Purkinje cell (primary cell): ENCODE measurements around the gene FKTN. TPM values are rescaled to one million over a fixed set of nuclear protein-coding genes. Genes with fewer than 3 reads are reported as not detected.

ENCODE experiments used
- polyA plus RNA-seq: library from polyadenylated mRNA; unstranded; fragments of >200 nt; fragmentation: Nextera tagmentation; gene quantifications from 2 replicates; pipeline ENCODE4 v1.2.1, GENCODE V29; 2014

Gene FKTN
- 22.1 and 34.4 TPM in 2 replicates for polyA plus RNA-seq

GRCh38 chr9:105557804-105558610 lies at the start of gene FKTN:
Gene FKTN, plus strand, starts transcription at chr9:105558131. Its CDS starts 16,902 bp downstream, at chr9:105575033.

GRCh38 chr9:105662184-105663104 lies 104.5 kb downstream of the FKTN start, which contains the start of gene TAL2:
Gene TAL2, plus strand, starts transcription at chr9:105662457. Its CDS starts 40 bp downstream, at chr9:105662497.

Other genes with a start within 250 kb of the FKTN start
- gene FSD1L, start 110.1 kb upstream of the FKTN start, polyA plus RNA-seq = 25.9 and 28.1 TPM in 2 replicates
- not detected in 2 replicates for gene TAL2, start 104.3 kb downstream of the FKTN start, polyA plus RNA-seq
- gene TMEM38B, start 136.4 kb downstream of the FKTN start, polyA plus RNA-seq = 5.3 and 7.1 TPM in 2 replicates